NAMALWA (cell line): ENCODE data around the gene DCAF8.

ENCODE experiments used
- DNase-seq: peaks from one replicate; pipeline ENCODE4 v3.0.0-alpha.2; 2015; ENCODE audit warnings: low spot score

Gene DCAF8

DNA sequence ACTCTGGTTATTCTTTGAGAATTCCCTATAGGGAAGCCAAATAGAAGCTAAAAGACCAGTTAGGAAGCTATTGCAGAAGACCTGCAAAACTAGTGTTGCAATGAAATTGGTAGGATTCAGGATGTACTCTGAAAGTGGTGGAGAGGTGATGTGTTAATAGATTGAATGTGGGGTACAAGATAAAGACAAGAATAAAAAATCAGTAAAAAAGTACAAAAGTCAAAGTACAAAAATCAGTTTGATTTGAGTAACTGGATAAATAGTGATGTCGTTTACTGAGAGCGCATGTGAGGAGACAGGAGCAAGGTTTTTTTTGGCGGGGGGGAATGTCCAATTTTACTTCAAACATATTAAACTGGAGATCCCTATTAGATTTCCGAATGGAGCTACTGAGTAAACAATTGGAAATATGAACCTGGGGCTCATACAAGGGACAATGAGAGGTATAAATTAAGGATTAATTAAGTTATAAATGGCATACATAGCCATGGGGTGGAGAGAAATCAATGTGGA lies 2.5 kb upstream of the DCAF8 start:
- no peak for DNase-seq

DNA sequence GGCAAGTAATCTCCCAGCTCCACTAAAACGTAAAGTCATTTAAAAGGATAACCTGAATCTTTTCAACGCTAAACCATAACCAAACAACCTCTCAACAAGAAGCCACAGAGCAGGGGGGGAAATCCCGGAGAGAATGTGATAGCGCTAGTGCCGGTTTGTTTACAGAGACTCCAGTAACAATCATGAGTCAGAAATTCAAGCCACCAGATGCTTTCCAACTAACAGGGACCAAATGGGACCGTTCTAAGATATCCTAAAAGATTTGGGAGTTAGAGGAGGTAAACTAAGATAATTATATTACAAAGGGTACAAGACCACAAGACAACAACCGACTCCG lies 825 bp downstream of the DCAF8 start:
- peak; percentile 81 for DNase-seq

GRCh38 chr1:160260406-160261382 lies 1.7 kb downstream of the DCAF8 start:
- peak; percentile 43 for DNase-seq

GRCh38 chr1:160258177-160258798 lies 4.1 kb downstream of the DCAF8 start:
- no peak for DNase-seq

GRCh38 chr1:160257411-160258015 lies 4.8 kb downstream of the DCAF8 start:
- DNase-seq: no peak

- no peak for DNase-seq
Measured at GRCh38 chr1:160256396-160257046, 5.8 kb downstream of the DCAF8 start.

DNA sequence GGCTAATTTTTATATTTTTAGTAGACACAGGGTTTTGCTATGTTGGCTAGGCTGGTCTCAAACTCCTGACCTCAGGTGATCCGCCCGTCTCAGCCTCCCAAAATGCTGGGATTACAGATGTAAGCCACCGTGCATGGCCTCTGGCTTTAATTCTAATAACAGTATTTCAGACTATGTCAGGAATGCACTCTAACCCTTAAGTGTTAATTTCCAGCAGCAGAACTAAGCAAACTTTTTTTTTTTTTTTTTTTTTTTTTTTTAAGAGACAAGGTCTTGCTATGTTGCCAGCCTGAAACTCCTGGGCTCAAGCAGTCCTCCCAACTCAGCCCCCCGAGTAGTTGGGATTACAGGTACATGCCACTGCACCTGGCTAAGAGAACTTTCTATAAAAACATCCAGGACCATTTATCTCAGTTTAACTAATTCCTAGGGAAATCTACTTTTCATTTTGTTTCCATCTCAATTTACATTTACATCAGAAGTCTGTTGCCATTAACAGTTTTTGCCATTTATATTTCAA lies 6.5 kb downstream of the DCAF8 start:
- DNase-seq: no peak

DNA sequence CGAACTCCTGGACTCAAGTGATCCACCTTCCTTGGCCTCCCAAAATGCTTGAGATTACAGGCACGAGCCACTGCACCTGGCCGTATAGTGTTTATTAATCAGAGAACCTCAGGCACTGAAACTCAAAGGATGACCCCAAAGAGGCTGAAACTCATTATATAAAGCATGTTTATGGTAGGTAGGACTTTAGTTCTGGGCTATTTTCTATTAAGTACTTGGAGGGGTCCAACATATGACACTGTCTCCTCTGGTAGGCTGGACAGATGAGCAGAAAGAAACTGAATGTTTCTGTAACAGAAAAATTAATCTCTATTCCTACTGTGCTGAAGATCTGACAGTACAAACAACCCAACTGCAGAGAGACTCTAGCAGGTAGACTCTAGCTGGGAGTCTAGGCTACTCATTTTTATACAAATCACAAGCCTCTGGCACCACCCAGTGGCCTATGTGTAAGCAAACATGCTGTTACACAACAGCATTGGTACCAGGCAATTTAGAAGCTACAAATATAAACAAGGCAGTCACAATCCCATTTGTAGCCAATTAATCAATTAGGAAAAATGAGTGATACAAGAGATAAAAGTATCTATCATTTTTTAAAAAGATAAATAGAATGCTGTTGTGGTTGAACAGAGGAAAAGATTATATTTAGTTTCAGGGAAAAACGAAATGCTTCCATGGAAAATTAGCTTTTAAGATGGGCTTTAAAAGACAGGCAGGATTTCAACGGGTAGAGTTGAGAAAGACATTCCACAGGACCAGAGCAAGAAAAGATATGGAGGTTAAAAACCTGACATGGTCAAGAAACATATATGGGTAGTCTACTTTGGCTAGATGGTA lies 10.4 kb downstream of the DCAF8 start:
- DNase-seq: peak; percentile 92

DNA sequence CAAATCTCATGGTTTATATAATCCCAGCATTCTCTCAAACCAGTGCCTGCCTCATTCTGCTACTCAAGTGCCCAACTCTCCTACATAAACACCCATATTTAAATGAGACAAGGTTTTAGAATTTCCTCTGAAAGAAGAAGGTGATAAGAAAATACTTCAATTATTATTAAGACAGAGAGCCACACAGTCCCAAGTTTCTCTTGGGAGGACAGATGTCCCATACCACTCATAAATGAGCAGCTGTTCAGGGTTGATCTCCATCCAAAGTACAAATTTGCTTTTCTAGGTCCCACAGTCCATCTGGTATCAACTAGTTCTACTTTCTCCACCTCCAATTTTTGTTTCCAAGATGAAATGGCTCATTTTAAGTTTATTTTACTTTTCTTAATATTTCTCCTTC lies 11.3 kb downstream of the DCAF8 start:
- DNase-seq: no peak

DNA sequence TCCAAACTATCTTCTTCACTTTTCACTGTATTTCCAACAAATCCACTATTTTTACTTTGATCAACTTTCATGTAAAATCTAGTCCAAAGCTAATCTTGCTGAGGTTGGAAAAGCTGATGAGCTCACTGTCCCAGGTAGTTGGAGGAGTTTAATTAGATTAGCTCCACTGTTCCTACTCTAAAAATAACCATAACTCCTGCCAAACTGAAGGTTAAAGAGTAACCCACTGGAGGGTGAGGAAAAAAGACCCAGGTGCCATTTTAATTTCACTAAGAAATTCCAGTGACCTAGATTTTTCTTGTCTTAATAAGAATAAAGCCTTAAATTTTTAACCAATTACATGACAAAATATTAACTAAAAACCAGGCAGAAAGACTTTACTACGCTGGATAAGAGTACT lies 15.3 kb downstream of the DCAF8 start:
- DNase-seq: no peak

DNA sequence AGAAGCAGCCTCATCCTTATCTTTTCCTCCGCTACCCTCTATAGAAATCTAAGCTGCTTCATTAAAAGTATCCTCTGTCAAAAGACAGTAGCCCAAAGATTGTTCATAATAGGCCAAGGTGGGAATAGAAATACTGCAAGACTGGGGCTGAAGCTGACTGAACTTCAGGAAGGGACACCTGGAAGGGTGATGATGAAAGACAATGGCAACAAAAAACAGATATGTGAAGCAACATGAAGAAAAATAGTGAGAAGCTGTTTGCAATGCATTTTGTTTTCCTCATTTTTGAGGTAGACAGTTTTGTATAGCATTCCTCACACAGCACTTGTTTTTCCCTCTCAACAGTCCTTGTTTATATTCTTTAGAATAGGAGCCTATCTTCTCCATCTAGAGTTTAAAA lies 16.9 kb downstream of the DCAF8 start:
- DNase-seq: no peak

DNA sequence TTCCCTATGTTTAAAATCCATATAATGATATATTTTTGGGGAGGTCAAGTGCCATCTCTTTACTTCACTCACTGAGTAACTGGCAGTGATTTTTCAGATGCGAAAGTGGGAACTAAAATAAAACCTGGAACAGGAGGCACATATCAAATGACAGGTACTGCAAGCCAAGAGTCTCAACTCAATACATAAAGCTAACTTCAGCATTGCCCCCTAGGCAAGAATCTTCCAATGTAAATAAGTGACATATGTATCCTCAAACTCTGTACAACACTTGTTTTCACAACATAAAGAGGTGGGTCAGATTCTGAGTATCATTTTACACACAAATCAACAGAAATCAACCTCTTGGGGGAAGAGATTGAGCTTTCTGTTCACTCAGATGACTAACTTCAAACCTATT lies 18.1 kb downstream of the DCAF8 start:
- no peak for DNase-seq

GRCh38 chr1:160243767-160244166 lies 18.6 kb downstream of the DCAF8 start:
- DNase-seq: no peak

DNA sequence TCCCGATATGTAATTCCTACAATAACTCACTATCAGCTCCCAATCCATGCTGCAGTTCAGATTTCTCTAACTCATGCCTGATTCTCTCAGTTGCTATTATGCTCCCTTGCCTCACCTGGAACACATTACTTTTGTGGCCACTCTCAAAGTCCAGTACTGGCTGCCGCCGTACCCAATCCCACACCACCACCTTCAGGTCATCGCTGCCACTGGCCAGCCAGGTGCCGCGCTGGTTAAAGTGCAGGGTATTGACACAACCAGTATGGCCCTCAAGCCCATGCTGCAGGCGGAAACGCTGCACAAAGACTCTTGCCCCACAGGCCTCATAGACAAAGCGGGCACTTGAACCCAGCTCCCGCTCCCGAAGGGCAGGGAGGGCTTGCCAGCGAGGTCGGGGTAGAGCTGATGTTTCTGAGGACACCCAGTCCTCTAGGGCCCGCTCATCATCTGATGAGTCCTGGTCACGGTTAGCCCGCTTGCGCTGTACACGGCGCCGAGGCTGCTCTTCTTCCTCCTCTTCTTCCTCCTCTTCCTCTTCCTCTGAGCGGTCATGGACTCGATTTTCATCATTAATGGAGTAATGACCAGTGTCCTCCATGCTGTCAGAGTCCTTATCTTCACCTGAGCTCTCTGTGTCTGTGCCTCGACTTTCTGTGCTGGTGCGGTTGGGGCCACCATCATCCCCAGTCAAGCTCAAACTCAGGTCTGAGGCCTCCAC lies 22.6 kb downstream of the DCAF8 start:
- no peak for DNase-seq

GRCh38 chr1:160238408-160238807 lies 23.9 kb downstream of the DCAF8 start:
- no peak for DNase-seq

DNA sequence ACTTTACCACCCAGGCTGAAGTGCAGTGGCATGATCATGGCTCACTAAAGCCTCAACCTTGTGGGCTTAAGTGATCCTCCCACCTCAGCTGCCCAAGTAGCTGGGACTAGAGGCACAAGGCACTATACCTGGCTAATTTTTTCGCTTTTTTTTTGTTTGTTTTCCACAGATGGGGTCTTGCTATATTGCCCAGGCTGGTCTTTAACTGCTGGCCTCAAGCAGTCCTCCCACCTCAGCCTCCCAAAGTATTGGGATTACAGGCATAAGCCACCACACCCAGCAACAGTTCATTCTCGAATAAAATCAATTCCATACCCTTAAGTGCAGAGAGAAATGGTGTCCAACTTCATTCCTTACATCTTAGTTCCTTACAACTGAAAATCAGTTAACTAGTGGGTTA lies 24.8 kb downstream of the DCAF8 start:
- DNase-seq: no peak

- no peak for DNase-seq
Measured at GRCh38 chr1:160236806-160237205, 25.5 kb downstream of the DCAF8 start.

DNA sequence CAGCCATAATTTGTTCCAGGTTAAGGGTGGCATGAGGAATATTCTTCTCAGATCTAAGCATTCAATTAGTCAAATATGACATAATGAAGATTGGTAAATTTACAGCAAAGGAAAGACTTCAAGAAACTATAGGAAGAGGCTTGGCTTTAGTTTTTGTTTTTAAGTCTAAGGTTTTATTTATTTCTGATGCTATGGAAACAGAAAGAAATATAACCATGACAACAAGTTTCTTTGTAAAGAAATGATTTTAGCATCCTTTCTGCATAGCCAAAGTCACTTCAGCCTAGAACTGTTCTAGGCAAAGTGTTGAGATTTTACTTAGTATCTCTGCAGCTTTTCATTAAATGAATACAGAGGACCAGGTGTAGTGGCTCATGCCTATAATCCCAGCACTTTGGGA lies 29.4 kb downstream of the DCAF8 start:
- no peak for DNase-seq

DNA sequence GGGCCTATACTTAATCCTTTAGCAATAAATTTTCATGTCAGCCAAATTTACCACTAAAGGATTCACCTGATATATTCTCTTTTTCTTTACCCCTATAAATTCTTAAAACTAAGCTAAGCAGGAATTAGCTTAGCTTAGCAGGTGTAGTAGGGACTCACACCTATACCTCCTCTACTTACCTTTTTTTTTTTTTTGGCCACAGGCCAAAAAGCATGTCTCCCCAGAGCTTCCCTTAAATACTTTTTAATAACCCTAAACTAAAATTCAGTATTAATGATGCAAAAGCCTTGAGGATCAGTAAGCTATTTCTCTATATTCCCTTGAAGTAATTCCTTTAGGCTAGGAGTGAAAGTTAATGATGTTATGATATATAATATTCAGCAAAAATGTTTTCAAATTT lies 33.9 kb downstream of the DCAF8 start:
- DNase-seq: no peak

DNA sequence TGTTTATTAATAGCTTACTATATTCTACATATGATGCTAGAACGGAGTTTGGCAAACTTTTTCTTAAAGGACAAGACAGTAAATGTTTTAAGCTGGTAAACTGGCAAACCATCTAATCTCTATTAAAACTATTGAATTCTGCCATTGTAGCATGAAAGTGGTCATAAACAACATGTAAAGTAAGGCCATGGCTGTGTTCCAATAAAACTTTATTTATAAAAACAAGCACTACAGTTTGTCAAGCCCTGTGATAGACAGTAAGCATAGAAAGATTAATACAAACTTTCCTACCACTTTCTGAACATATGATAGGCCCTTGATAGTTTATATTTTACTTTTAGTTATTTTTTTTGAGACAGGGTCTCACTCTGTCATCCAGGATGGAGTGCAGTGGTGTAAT lies 34.8 kb downstream of the DCAF8 start:
- no peak for DNase-seq

GRCh38 chr1:160227034-160227433 lies 35.3 kb downstream of the DCAF8 start:
- DNase-seq: no peak
